HL-60 (cell line): ENCODE measurements around the gene DLX5.

ENCODE experiments used
- DNase-seq, 2 experiments: peaks; one replicate each; pipeline ENCODE4 v3.0.0-alpha.2; 2010 to 2020; ENCODE audit warnings: low read depth in 1 of 2, low spot score in 1 of 2
- H3K27ac ChIP-seq: fragments of 250-450 bp; sonication (Bioruptor Pico); replicated peaks from 2 replicates; pipeline ENCODE4 v1.5.1; 2020; ENCODE audit warnings: mild to moderate bottlenecking, moderate library complexity
- H3K27me3 ChIP-seq: fragments of 250-450 bp; sonication (Bioruptor Pico); 2 replicates; pipeline ENCODE4 v1.5.1; 2021; ENCODE audit warnings: mild to moderate bottlenecking, moderate library complexity; ENCODE audit not compliant: insufficient read depth, poor library complexity, severe bottlenecking
- H3K4me3 ChIP-seq: replicated peaks from 2 replicates; pipeline ENCODE4 v1.5.1; 2011; ENCODE audit warnings: mild to moderate bottlenecking, control low read depth, low read length; ENCODE audit not compliant: insufficient read depth
- GABPA ChIP-seq: IDR thresholded peaks from 2 replicates; pipeline ENCODE4 v1.6.1; 2012; ENCODE audit warnings: low read depth
- POLR2AphosphoS5 ChIP-seq: IDR thresholded peaks from 2 replicates; pipeline ENCODE4 v1.6.1; 2012; ENCODE audit warnings: low read depth
- SPI1 ChIP-seq: IDR thresholded peaks from 2 replicates; pipeline ENCODE4 v1.6.1; 2012; ENCODE audit warnings: low read depth, mild to moderate bottlenecking, borderline replicate concordance
- TF ChIP-seq, protein P1 (sequence below): IDR thresholded peaks from 2 replicates; pipeline ENCODE4 v1.6.1; 2012; ENCODE audit warnings: low read depth; ENCODE audit not compliant: insufficient replicate concordance
- TF ChIP-seq, protein P2 (sequence below): IDR thresholded peaks from one replicate; pipeline ENCODE4 v1.5.1; 2011; ENCODE audit warnings: low read length, control low read depth, inconsistent platforms; ENCODE audit not compliant: insufficient read depth

The DLX5 gene

DNA sequence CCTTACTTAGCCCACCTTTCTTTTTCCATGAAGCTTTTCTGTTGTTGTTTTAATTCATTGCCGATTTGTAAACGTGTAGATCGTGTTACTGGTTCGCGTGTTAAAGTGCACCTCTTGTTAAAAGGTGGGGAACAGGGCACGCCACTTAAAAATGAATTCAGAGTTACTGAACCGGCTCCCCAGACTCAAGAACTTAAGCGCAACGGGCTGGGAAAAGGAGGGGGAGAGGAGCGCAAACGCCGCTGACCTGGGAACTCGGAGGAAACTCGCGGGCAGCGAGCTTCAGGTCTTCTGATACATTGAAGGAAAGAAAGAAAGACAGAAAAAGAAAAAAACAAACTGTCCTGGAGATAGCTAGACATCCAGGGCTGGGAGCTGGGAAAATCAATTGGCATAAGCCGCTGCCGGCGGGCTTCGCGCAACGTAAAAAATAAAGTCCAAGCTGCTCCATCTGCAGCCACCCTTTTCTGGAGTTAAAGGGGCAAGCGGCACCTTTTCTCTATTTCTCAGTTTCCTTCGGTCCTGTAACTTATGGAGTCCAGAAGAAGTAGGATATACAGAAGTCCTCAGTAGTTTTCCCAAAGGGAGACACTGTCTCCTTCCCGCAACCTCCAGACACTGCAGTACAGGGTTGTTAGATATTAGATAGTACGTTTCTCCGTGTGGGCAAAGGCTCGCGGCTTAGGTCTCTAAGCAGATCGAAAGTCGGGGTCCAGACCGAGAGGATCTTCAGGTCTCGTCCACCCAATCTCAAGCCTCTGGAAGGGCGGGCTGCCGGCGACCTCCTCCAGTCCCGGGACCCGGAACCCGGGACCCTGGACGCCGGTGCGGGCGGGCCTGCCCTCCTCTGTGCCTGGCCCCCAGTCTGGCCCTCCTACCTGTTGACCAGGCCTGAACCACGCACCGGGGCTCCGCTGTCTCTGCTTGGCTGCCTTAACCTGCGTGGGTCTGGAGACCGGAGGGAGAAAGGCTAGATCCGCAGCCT lies 21.1 kb downstream of the DLX5 start:
- Histone ChIP-seq H3K27me3 (peaks cover 61% of the 10 kb centered on the region), H3K4me3 (no peak overlapping the region), H3K27ac (no peak overlapping the region)
- DNase-seq, result no peak
- TF ChIP-seq GABPA (no peak), SPI1 (no peak), POLR2AphosphoS5 (no peak)
- TF ChIP-seq, protein P1, sequence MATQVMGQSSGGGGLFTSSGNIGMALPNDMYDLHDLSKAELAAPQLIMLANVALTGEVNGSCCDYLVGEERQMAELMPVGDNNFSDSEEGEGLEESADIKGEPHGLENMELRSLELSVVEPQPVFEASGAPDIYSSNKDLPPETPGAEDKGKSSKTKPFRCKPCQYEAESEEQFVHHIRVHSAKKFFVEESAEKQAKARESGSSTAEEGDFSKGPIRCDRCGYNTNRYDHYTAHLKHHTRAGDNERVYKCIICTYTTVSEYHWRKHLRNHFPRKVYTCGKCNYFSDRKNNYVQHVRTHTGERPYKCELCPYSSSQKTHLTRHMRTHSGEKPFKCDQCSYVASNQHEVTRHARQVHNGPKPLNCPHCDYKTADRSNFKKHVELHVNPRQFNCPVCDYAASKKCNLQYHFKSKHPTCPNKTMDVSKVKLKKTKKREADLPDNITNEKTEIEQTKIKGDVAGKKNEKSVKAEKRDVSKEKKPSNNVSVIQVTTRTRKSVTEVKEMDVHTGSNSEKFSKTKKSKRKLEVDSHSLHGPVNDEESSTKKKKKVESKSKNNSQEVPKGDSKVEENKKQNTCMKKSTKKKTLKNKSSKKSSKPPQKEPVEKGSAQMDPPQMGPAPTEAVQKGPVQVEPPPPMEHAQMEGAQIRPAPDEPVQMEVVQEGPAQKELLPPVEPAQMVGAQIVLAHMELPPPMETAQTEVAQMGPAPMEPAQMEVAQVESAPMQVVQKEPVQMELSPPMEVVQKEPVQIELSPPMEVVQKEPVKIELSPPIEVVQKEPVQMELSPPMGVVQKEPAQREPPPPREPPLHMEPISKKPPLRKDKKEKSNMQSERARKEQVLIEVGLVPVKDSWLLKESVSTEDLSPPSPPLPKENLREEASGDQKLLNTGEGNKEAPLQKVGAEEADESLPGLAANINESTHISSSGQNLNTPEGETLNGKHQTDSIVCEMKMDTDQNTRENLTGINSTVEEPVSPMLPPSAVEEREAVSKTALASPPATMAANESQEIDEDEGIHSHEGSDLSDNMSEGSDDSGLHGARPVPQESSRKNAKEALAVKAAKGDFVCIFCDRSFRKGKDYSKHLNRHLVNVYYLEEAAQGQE, result no peak
- TF ChIP-seq, protein P2, sequence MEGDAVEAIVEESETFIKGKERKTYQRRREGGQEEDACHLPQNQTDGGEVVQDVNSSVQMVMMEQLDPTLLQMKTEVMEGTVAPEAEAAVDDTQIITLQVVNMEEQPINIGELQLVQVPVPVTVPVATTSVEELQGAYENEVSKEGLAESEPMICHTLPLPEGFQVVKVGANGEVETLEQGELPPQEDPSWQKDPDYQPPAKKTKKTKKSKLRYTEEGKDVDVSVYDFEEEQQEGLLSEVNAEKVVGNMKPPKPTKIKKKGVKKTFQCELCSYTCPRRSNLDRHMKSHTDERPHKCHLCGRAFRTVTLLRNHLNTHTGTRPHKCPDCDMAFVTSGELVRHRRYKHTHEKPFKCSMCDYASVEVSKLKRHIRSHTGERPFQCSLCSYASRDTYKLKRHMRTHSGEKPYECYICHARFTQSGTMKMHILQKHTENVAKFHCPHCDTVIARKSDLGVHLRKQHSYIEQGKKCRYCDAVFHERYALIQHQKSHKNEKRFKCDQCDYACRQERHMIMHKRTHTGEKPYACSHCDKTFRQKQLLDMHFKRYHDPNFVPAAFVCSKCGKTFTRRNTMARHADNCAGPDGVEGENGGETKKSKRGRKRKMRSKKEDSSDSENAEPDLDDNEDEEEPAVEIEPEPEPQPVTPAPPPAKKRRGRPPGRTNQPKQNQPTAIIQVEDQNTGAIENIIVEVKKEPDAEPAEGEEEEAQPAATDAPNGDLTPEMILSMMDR, result no peak

DNA sequence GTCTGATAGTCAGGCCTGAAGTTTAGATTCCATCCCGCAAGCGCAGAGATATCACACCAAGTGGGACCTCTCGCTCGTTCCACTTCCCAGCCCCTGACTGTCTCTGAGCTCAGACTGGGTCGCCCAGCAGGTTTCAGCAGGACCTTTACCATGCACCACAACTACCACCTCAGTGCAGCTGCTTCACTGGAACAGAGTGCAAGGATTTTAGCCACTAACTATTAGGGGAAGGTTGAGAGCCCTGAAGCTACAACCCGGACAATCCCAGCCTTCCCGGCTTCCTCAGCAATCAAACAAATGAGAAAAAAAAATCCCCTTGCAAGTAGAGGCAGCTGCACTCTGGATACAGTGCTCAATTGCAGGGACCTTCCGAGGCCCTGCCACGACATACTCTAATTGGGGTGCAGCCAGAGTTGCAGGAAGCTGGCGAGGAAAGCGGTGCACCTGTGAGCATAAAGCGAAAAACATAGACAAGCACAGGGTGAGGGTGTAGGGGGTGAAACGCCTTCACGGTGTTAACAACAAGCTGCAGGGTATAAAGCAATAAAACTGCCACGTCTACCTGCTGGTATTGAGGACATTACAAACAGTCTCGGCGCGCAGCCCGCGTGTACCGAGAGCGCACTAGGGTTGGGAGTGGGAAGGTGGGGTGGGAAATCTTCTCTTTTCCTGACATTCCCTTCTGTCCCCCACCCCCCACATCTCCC lies 21.9 kb downstream of the DLX5 start:
- no peak overlapping the region for H3K27ac ChIP-seq
- DNase-seq, result no peak
- peaks cover 64% of the 10 kb centered on the region for H3K27me3 ChIP-seq
- TF ChIP-seq POLR2AphosphoS5 (no peak), SPI1 (no peak), GABPA (no peak)
- TF ChIP-seq, protein P2, result no peak
- TF ChIP-seq, protein P1, result no peak
- no peak overlapping the region for H3K4me3 ChIP-seq

DNA sequence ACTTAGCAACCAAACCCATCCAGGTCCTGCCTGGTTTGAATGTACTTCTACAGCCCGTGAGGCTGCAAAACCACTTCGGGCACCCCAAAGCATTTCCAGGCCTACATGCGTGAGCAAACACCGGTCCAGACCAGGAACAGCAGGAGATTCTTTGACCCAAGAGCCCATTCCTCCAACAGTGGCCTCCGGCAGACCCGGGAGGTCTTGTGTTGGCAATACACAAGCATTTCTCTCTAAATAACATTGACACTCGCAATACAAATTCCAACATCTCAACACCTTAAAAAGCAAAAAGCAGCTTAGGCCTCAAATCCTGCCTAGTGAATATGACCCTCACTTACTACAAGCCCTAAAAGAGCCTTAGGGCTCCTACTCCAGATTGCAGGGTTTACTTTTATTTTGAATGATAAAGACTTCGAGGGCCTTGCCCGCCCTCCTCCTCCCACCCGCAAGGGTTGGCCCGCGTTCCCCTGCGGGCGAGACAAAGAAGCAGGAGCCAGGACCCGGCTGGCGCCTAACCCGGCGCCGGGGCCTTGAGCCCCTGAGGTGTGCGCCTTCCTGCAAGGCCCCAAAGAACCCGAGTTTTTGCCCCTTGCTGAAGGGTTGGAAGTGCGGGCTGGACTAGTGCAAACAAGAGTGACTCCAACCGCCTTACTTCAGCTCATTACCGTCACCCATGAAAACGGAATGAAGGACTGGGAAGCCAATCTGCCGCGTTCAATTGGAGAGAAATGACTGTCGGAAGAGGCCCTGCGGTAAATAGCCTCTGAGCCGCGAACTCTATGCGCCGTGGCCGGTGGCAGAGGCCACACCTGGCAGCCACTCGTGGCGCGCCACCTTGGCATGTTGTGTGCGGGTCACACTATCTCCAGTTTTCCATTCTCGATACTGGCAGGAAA lies 22.7 kb downstream of the DLX5 start:
- TF ChIP-seq GABPA (no peak), SPI1 (no peak), POLR2AphosphoS5 (no peak)
- TF ChIP-seq, protein P2, result no peak
- TF ChIP-seq, protein P1, result no peak
- H3K27ac ChIP-seq, result no peak overlapping the region
- DNase-seq, result no peak
- H3K27me3 ChIP-seq, result peaks cover 67% of the 10 kb centered on the region
- no peak overlapping the region for H3K4me3 ChIP-seq
